ENCODE results near the gene C9. TPM values are rescaled to one million over a fixed set of nuclear protein-coding genes. Genes with fewer than 3 reads are reported as not detected.

The C9 gene
- polyA plus RNA-seq, 1 donor (not counting 4 experiments of a cell fraction or from before 2014, with no cell fraction given), result 0.04 TPM

DNA sequence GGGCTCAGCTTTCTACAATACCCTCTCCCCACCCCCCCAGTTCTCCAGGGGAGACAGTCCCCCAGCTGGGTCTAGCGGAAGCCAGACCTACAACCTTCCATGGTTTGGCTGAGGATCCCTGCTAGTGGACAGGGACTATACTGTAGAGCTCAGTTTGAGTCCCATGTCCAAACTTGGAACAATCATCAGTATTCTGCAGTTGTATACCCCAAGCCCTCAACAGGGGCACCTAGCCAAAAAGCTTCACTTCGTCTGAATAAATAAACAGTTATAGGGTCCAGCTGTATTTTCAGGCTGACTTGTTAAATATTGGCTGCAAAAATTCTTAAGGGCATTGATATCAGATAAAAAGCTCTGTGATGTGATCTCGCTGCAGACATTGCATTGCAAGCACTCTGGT, 15.4 kb upstream of the C9 start:
- H3K36me3 ChIP-seq (ENCODE audit: control insufficient read depth in 2 of 2, extremely low read depth in 1 of 2, insufficient read depth in 2 of 2, low read length in 2 of 2), result no peaks in the 10 kb centered on the region
- H3K9me1 ChIP-seq (ENCODE audit: control insufficient read depth, extremely low read depth, insufficient read depth, low read length), result no peaks in the 10 kb centered on the region
- no peaks in the 10 kb centered on the region for H3K9me3 ChIP-seq (ENCODE audit: control insufficient read depth, low read depth, low read length)
- no peak for DNase-seq (ENCODE audit: low read depth, low spot score)
- no peak overlapping the region for H3K27ac ChIP-seq (ENCODE audit: control insufficient read depth, insufficient read depth, low read length)
- no peak for TF ChIP-seq EZH2 (IDR thresholded peaks at IDR 0.05; ENCODE audit: low read length)
- TF ChIP-seq, protein P1, sequence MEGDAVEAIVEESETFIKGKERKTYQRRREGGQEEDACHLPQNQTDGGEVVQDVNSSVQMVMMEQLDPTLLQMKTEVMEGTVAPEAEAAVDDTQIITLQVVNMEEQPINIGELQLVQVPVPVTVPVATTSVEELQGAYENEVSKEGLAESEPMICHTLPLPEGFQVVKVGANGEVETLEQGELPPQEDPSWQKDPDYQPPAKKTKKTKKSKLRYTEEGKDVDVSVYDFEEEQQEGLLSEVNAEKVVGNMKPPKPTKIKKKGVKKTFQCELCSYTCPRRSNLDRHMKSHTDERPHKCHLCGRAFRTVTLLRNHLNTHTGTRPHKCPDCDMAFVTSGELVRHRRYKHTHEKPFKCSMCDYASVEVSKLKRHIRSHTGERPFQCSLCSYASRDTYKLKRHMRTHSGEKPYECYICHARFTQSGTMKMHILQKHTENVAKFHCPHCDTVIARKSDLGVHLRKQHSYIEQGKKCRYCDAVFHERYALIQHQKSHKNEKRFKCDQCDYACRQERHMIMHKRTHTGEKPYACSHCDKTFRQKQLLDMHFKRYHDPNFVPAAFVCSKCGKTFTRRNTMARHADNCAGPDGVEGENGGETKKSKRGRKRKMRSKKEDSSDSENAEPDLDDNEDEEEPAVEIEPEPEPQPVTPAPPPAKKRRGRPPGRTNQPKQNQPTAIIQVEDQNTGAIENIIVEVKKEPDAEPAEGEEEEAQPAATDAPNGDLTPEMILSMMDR (optimal IDR thresholded peaks at IDR 0.05 in 1 of 3, IDR thresholded peaks at IDR 0.05 in 1 of 3, conservative IDR thresholded peaks at IDR 0.05 in 1 of 3; ENCODE audit: extremely low read depth in 1 of 3, insufficient read depth in 2 of 3, low read length in 3 of 3), result no peak
- H3K4me3 ChIP-seq (ENCODE audit: control insufficient read depth in 2 of 3, extremely low read depth in 1 of 3, insufficient read depth in 2 of 3, low read depth in 1 of 3, low read length in 3 of 3), result no peak overlapping the region
- no peaks in the 10 kb centered on the region for H3K27me3 ChIP-seq (ENCODE audit: control insufficient read depth, extremely low read depth, insufficient read depth, low read length)
- no peak for FAIRE-seq
- no peaks in the 10 kb centered on the region for H3K4me1 ChIP-seq (ENCODE audit: control insufficient read depth, extremely low read depth, insufficient read depth, low read length)
- no peak overlapping the region for H3K4me2 ChIP-seq (ENCODE audit: control insufficient read depth, extremely low read depth, insufficient read depth, low read depth, low read length)
- H3K9ac ChIP-seq (ENCODE audit: control insufficient read depth, extremely low read depth, insufficient read depth, low read length), result no peak overlapping the region
- no peak overlapping the region for H2AFZ ChIP-seq (ENCODE audit: control insufficient read depth, low read length)
- no peaks in the 10 kb centered on the region for H4K20me1 ChIP-seq (ENCODE audit: control insufficient read depth, extremely low read depth, insufficient read depth, low read length)
- dilution Hi-C loops (cut with MboI; ENCODE audit: extremely low pct_ligation_motif_present, low sequenced_read_pairs), result loop anchor here (25.0 kb wide), 1 partner anchor 158 kb away; no protein-coding TSS in a partner anchor
- H3K79me2 ChIP-seq (ENCODE audit: control insufficient read depth, insufficient read depth, low read length), result no peaks in the 10 kb centered on the region

DNA sequence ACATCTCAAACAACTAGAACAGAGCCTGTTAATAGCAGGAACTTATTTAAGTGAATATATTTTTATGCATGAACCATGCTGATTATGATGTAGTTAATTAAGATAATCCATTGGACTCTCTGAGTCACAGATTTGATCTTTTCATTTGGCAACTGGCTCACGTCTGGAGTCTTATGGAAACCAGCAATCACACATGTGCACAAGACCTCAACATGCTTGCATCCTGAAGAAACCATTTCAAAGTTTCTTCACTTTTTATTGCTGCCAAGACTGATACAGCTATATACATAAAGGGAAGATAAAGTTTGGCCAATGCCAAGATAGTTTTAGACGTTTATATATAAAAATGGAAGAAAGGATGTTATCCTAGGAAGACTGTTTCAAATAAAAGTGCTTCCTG, 13.3 kb upstream of the C9 start:
- Histone ChIP-seq H3K27me3 (ENCODE audit: control insufficient read depth, extremely low read depth, insufficient read depth, low read length) (no peaks in the 10 kb centered on the region), H3K9me1 (ENCODE audit: control insufficient read depth, extremely low read depth, insufficient read depth, low read length) (no peaks in the 10 kb centered on the region), H3K27ac (ENCODE audit: control insufficient read depth, insufficient read depth, low read length) (no peak overlapping the region), H3K4me1 (ENCODE audit: control insufficient read depth, extremely low read depth, insufficient read depth, low read length) (no peaks in the 10 kb centered on the region), H3K4me3 (ENCODE audit: control insufficient read depth in 2 of 3, extremely low read depth in 1 of 3, insufficient read depth in 2 of 3, low read depth in 1 of 3, low read length in 3 of 3) (no peak overlapping the region), H3K9ac (ENCODE audit: control insufficient read depth, extremely low read depth, insufficient read depth, low read length) (no peak overlapping the region), H3K79me2 (ENCODE audit: control insufficient read depth, insufficient read depth, low read length) (no peaks in the 10 kb centered on the region), H2AFZ (ENCODE audit: control insufficient read depth, low read length) (no peak overlapping the region), H3K4me2 (ENCODE audit: control insufficient read depth, extremely low read depth, insufficient read depth, low read depth, low read length) (no peak overlapping the region), H4K20me1 (ENCODE audit: control insufficient read depth, extremely low read depth, insufficient read depth, low read length) (no peaks in the 10 kb centered on the region), H3K9me3 (ENCODE audit: control insufficient read depth, low read depth, low read length) (no peaks in the 10 kb centered on the region), H3K36me3 (ENCODE audit: control insufficient read depth in 2 of 2, extremely low read depth in 1 of 2, insufficient read depth in 2 of 2, low read length in 2 of 2) (peaks cover 0 to 2% of the 10 kb centered on the region in 2 experiments)
- no peak for DNase-seq (ENCODE audit: low read depth, low spot score)
- FAIRE-seq, result no peak
- dilution Hi-C loops (cut with MboI; ENCODE audit: extremely low pct_ligation_motif_present, low sequenced_read_pairs), result loop anchor here (25.0 kb wide), 1 partner anchor 160 kb away; no protein-coding TSS in a partner anchor
- TF ChIP-seq, protein P1 (optimal IDR thresholded peaks at IDR 0.05 in 1 of 3, IDR thresholded peaks at IDR 0.05 in 1 of 3, conservative IDR thresholded peaks at IDR 0.05 in 1 of 3; ENCODE audit: extremely low read depth in 1 of 3, insufficient read depth in 2 of 3, low read length in 3 of 3), result no peak
- no peak for TF ChIP-seq EZH2 (IDR thresholded peaks at IDR 0.05; ENCODE audit: low read length)
